HepG2 (cell line): Measurements from ENCODE around the gene VSNL1. TPM values are rescaled to one million over a fixed set of nuclear protein-coding genes. Genes with fewer than 3 reads are reported as not detected.

Source experiments
- ATAC-seq: fragments of 200-7000 bp; cut with Tn5 transposase; 3 replicates; pipeline ENCODE4 v1.9.1; 2020; ENCODE audit warnings: mild to moderate bottlenecking, moderate library complexity
- BruUV-seq: library from RNA; stranded (reverse); fragments of 400-500 nt; replicated peaks from 2 replicates; lab custom pipeline; 2021; lab: Mats Ljungman, UMichigan
- CTCF ChIA-PET: fragments of 300-600 bp; formaldehyde crosslinking; extraction: SDS; loops from one replicate; lab custom pipeline; 2021; ENCODE audit warnings: low total read pairs, inconsistent platforms, low intra/inter-chr PET ratio; lab: Yijun Ruan, JAX
- POLR2A ChIA-PET: fragments of 350-600 bp; sonication (Branson Sonifier 250); formaldehyde crosslinking; loops from one replicate; lab custom pipeline; 2020; ENCODE audit warnings: antibody characterized with exemption, inconsistent platforms; lab: Yijun Ruan, JAX
- DNase-seq: peaks from one replicate; pipeline ENCODE4 v3.0.0-alpha.2; 2015; ENCODE audit warnings: low spot score
- FAIRE-seq: peaks from 3 replicates; lab custom pipeline; 2011; peaks lifted over from hg19 to GRCh38; lab: Jason Lieb, UNC
- H2AFZ ChIP-seq: one replicate; pipeline ENCODE4 v1.6.1; 2011; ENCODE audit warnings: low read length, inconsistent platforms
- H3K27ac ChIP-seq: fragments of 300-600 bp; 3 replicates; pipeline ENCODE4 v1.8.0; 2011; ENCODE audit warnings: mixed run types, mild to moderate bottlenecking, mixed read lengths, low read length, inconsistent platforms; ENCODE audit not compliant: insufficient read depth; ENCODE audit errors: extremely low read length
- H3K27me3 ChIP-seq, 2 experiments: fragments of 200-600 bp in 1 of 2; 2 replicates in 1 of 2; 3 replicates in 1 of 2; pipeline versions ENCODE4 v1.6.0 to v1.8.0; 2011; ENCODE audit warnings: low read length in 2 of 2, mild to moderate bottlenecking in 2 of 2, moderate library complexity in 2 of 2, inconsistent platforms in 1 of 2; ENCODE audit not compliant: insufficient read depth in 2 of 2, control insufficient read depth in 1 of 2
- H3K36me3 ChIP-seq, 2 experiments: fragments of 200-600 bp in 1 of 2; replicated peaks in 1 of 2; 2 replicates in 1 of 2; 3 replicates in 1 of 2; pipeline versions ENCODE4 v1.5.1 to v1.8.0; 2011; ENCODE audit warnings: low read length in 2 of 2, inconsistent platforms in 1 of 2; ENCODE audit not compliant: insufficient read depth in 2 of 2, control insufficient read depth in 1 of 2
- H3K4me1 ChIP-seq: 2 replicates; pipeline ENCODE4 v1.5.1; 2012; ENCODE audit warnings: low read length, inconsistent platforms; ENCODE audit not compliant: insufficient read depth
- H3K4me2 ChIP-seq: 2 replicates; pipeline ENCODE4 v1.6.0; 2011; ENCODE audit warnings: low read depth, low read length, inconsistent platforms
- H3K4me3 ChIP-seq, 3 experiments: fragments of 200-600 bp in 1 of 3; sonication (generic), shearing (Covaris generic) in 1 of 3; replicated peaks in 1 of 3; 2 replicates each; pipeline ENCODE4 v1.5.1; 2011 to 2016; ENCODE audit warnings: low read length in 3 of 3, inconsistent platforms in 2 of 3, low read depth in 2 of 3, mild to moderate bottlenecking in 2 of 3, control low read depth in 1 of 3, mixed read lengths in 1 of 3; ENCODE audit not compliant: insufficient read depth in 1 of 3
- H3K79me2 ChIP-seq: one replicate; pipeline ENCODE4 v1.6.1; 2011; ENCODE audit warnings: low read length, inconsistent platforms; ENCODE audit not compliant: insufficient read depth
- H3K9ac ChIP-seq: 2 replicates; pipeline ENCODE4 v1.6.0; 2011; ENCODE audit warnings: mild to moderate bottlenecking, low read depth, low read length, inconsistent platforms; ENCODE audit not compliant: insufficient read depth
- H3K9me3 ChIP-seq: 2 replicates; pipeline ENCODE4 v1.5.1; 2012; ENCODE audit warnings: mild to moderate bottlenecking, low read length
- H4K20me1 ChIP-seq: 2 replicates; pipeline ENCODE4 v1.6.0; 2011; ENCODE audit warnings: inconsistent platforms, mild to moderate bottlenecking, low read length, moderate library complexity; ENCODE audit not compliant: insufficient read depth
- RORA ChIP-seq: sonication (generic); formaldehyde crosslinking; IDR thresholded peaks from 2 replicates; pipeline ENCODE4 v1.5.0; 2020; ENCODE audit warnings: mild to moderate bottlenecking, missing genetic modification reagents, moderate library complexity
- SAP130 ChIP-seq: IDR thresholded peaks from 2 replicates; pipeline ENCODE4 v1.6.1; 2016; ENCODE audit warnings: low read depth
- TP53 ChIP-seq: sonication (generic); formaldehyde crosslinking; conservative IDR thresholded peaks from 2 replicates; pipeline ENCODE4 v1.4.0; 2020; ENCODE audit warnings: missing genetic modification reagents
- U2AF1 ChIP-seq: fragments of 200-400 bp; formaldehyde crosslinking; optimal IDR thresholded peaks from 2 replicates; pipeline ENCODE3; 2017; ENCODE audit warnings: mild to moderate bottlenecking, low read depth, low read length
- ZNF292 ChIP-seq: sonication (generic); formaldehyde crosslinking; IDR thresholded peaks from 2 replicates; pipeline ENCODE4 v1.8.1; 2022; ENCODE audit warnings: mild to moderate bottlenecking, low read depth, missing genetic modification reagents, borderline replicate concordance
- ZNF678 ChIP-seq: sonication (generic); formaldehyde crosslinking; IDR thresholded peaks from 2 replicates; pipeline ENCODE4 v1.4.0; 2020; ENCODE audit warnings: mild to moderate bottlenecking, missing genetic modification reagents
- ZNF747 ChIP-seq: sonication (generic); formaldehyde crosslinking; IDR thresholded peaks from 2 replicates; pipeline ENCODE4 v1.8.1; 2023; ENCODE audit warnings: missing genetic modification reagents, mild to moderate bottlenecking, borderline replicate concordance
- ZNF878 ChIP-seq: sonication (generic); formaldehyde crosslinking; IDR thresholded peaks from 2 replicates; pipeline ENCODE4 v1.8.1; 2023; ENCODE audit warnings: mild to moderate bottlenecking, missing genetic modification reagents, moderate library complexity
- in situ Hi-C: cut with HindIII; loops from 2 replicates; pipeline ENCODE4 v1.10.0; 2017; ENCODE audit warnings: low pct_unique_long_range_greater_than_20kb; ENCODE audit not compliant: extremely low pct_ligation_motif_present
- intact Hi-C: fragments of 100-400 bp; cut with micrococcal nuclease; formaldehyde crosslinking; loops from one replicate; pipeline ENCODE4 v1.10.0; 2022; ENCODE audit not compliant: unreplicated experiment
- polyA plus RNA-seq, 8 experiments: library from polyadenylated mRNA; depleted of rRNA in 3 of 8; stranded (reverse) in 7 of 8; unstranded in 1 of 8; fragments of >200 nt; fragmentation: Illumina TruSeq in 4 of 8; extraction: Trizol in 4 of 8; gene quantifications; 2 replicates each; pipeline versions ENCODE4 v1.2.1 to v1.2.3, GENCODE V29; 2011 to 2016; ENCODE audit warnings: low read depth in 4 of 8, missing spikeins in 1 of 8, mixed read lengths in 1 of 8; ENCODE audit not compliant: insufficient read depth in 1 of 8
- total RNA-seq, 5 experiments: library from RNA; depleted of rRNA; stranded (reverse); fragments of >200 nt; fragmentation: Illumina TruSeq; extraction: Trizol; gene quantifications; 2 replicates each; pipeline ENCODE4 v1.2.3, GENCODE V29; 2016; ENCODE audit warnings: low read depth in 1 of 5
- TF ChIP-seq, protein P1 (sequence below): sonication (generic); formaldehyde crosslinking; IDR thresholded peaks from 2 replicates; pipeline ENCODE4 v1.4.0; 2020; ENCODE audit warnings: missing genetic modification reagents, borderline replicate concordance

The VSNL1 gene
- total and polyA plus RNA-seq, 2 of the 13 experiments (the other 11 are each of a cell fraction or from before 2014, with no cell fraction given) = 63.2 to 95.9 TPM

DNA sequence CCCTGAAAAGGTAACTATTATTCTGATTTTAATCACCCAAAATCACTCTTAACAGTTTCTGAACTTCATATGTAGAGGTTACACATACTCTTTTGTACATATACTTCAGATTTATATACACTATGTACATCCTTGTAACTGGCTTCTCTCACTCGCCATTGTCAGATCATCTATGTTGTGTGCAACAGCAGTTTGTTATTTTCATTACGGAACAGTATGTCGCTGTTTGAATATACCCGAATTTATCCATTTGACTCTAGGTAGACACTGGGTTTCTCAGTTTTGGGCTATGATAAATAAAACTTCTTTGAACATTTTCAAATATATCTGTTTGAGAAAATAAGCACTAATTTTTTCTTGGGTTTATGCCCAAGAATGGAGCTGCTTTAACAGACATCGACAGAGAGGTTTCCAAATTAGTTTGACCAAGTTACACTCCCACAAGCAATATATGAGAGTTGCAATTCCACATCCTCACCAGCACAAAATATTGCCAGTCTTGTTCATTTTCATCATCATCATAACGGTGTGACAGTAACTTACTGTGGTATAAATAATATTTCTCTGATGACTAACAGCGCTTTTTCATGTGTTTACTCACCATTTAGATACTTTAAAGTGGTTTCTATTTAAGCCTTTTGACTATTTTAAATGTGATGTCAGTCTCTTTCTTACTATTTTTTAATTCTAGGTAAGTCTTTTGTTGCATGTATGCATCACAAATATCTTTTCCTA lies 132.3 kb downstream of the VSNL1 start (continued):
- TF ChIP-seq, protein P1, sequence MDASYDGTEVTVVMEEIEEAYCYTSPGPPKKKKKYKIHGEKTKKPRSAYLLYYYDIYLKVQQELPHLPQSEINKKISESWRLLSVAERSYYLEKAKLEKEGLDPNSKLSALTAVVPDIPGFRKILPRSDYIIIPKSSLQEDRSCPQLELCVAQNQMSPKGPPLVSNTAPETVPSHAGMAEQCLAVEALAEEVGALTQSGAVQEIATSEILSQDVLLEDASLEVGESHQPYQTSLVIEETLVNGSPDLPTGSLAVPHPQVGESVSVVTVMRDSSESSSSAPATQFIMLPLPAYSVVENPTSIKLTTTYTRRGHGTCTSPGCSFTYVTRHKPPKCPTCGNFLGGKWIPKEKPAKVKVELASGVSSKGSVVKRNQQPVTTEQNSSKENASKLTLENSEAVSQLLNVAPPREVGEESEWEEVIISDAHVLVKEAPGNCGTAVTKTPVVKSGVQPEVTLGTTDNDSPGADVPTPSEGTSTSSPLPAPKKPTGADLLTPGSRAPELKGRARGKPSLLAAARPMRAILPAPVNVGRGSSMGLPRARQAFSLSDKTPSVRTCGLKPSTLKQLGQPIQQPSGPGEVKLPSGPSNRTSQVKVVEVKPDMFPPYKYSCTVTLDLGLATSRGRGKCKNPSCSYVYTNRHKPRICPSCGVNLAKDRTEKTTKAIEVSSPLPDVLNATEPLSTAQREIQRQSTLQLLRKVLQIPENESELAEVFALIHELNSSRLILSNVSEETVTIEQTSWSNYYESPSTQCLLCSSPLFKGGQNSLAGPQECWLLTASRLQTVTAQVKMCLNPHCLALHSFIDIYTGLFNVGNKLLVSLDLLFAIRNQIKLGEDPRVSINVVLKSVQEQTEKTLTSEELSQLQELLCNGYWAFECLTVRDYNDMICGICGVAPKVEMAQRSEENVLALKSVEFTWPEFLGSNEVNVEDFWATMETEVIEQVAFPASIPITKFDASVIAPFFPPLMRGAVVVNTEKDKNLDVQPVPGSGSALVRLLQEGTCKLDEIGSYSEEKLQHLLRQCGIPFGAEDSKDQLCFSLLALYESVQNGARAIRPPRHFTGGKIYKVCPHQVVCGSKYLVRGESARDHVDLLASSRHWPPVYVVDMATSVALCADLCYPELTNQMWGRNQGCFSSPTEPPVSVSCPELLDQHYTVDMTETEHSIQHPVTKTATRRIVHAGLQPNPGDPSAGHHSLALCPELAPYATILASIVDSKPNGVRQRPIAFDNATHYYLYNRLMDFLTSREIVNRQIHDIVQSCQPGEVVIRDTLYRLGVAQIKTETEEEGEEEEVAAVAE (CRISPR knock-in tag) = no peak
- no peak for TF ChIP-seq ZNF292 (CRISPR knock-in tag)

DNA sequence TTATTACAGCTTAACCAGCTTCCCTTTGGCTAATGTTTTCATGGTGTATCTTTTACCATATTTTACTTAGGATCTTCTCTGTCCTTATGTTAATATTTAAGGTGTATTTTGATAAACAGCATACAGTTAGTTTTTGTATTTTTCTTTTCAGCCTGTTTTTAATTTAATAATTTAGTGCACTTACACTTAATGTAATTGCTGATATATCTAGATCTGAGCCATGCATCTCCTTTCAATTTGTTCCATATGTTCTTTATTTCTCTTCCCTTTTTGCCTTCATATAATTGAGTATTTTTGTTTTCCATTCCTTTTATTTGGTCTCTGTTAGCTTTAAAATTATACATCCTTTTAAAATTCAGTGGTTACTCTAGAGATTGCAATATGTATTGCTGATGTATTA lies 134.3 kb downstream of the VSNL1 start:
- ChIA-PET POLR2A (no interaction called here), CTCF (no interaction called here)
- DNase-seq (no peak), FAIRE-seq (no peak), ATAC-seq (no peak)
- Histone ChIP-seq H3K9me3 (no peaks in the 10 kb centered on the region), H3K4me2 (no peak overlapping the region), H2AFZ (no peak overlapping the region), H3K9ac (no peak overlapping the region), H3K4me3 (no peak overlapping the region), H3K4me1 (no peaks in the 10 kb centered on the region), H3K79me2 (no peaks in the 10 kb centered on the region), H3K27me3 (no peaks in the 10 kb centered on the region), H4K20me1 (no peaks in the 10 kb centered on the region), H3K36me3 (peaks cover 3 to 35% of the 10 kb centered on the region in 2 experiments), H3K27ac (no peak overlapping the region)
- no TSS peak for BruUV-seq
- TF ChIP-seq ZNF747 (CRISPR knock-in tag) = no peak
- no peak for TF ChIP-seq SAP130 (CRISPR knock-in tag)
- TF ChIP-seq ZNF878 = no peak
- no peak for TF ChIP-seq TP53 (CRISPR knock-in tag)
- no peak for TF ChIP-seq RORA (CRISPR knock-in tag)
- TF ChIP-seq U2AF1 = no peak
- no peak for TF ChIP-seq ZNF678
- in situ Hi-C loops (loop anchor here (5.0 to 25.0 kb wide), 2 partner anchors 203 to 363 kb away; no protein-coding TSS in a partner anchor), intact Hi-C loops (loop anchor here (5.0 to 10.0 kb wide), 2 partner anchors 368 to 900 kb away; no protein-coding TSS in a partner anchor)
